CD4-positive, alpha-beta T cell treated with Interferon alpha-2 for 1 hour (primary cell): ENCODE data around the gene BCL11B.

Experiments
- DNase-seq, 2 donors: peaks; one replicate each; pipeline ENCODE4 v3.0.0-alpha.2; 2020 to 2022

The BCL11B gene

GRCh38 chr14:99286761-99287160 is 14.8 kb upstream of the BCL11B start:
- peak in 1 of 2 donors; percentile 19 for DNase-seq

- no peak for DNase-seq
These were observed 12.4 kb upstream of the BCL11B start for GRCh38 chr14:99284254-99285004.

GRCh38 chr14:99282261-99283050 is 10.5 kb upstream of the BCL11B start:
- no peak for DNase-seq

- no peak for DNase-seq
These were observed 9.4 kb upstream of the BCL11B start for GRCh38 chr14:99281396-99281795.

- no peak for DNase-seq
These were observed 8.9 kb upstream of the BCL11B start for GRCh38 chr14:99280852-99281251.

GRCh38 chr14:99280066-99280731 is 8.2 kb upstream of the BCL11B start:
- no peak for DNase-seq

- DNase-seq = no peak
These were observed 6.8 kb upstream of the BCL11B start for GRCh38 chr14:99278836-99279235.

- DNase-seq = no peak
These were observed 5.5 kb upstream of the BCL11B start for GRCh38 chr14:99277530-99277929.

GRCh38 chr14:99276482-99276881 is 4.5 kb upstream of the BCL11B start:
- DNase-seq = no peak

- peak in 1 of 2 donors; percentile 6 for DNase-seq
These were observed 3.2 kb upstream of the BCL11B start for GRCh38 chr14:99275222-99275584.

- peak in 1 of 2 donors; percentile 71 for DNase-seq
These were observed 2.6 kb upstream of the BCL11B start for GRCh38 chr14:99274346-99275221.

GRCh38 chr14:99273766-99274345 is 1.9 kb upstream of the BCL11B start:
- DNase-seq = peak in 1 of 2 donors; percentile 33

GRCh38 chr14:99272899-99273765 is 1.1 kb upstream of the BCL11B start:
- peak in 1 of 2 donors; percentile 50 for DNase-seq

- DNase-seq = no peak
These were observed 568 bp upstream of the BCL11B start for GRCh38 chr14:99272632-99272898.

- no peak for DNase-seq
These were observed 616 bp downstream of the BCL11B start for GRCh38 chr14:99271221-99271941.

- peak in 1 of 2 donors; percentile 38 for DNase-seq
These were observed 1.4 kb downstream of the BCL11B start for GRCh38 chr14:99270458-99271220.

- DNase-seq = peak in 1 of 2 donors; percentile 17
These were observed 2.9 kb downstream of the BCL11B start for GRCh38 chr14:99268810-99269707.

- DNase-seq = peak in 1 of 2 donors; percentile 44
These were observed 3.9 kb downstream of the BCL11B start for GRCh38 chr14:99267837-99268781.
